GM10266 (cell line): ENCODE results near the gene SOX2.

Source experiments
- DNase-seq: peaks from one replicate; pipeline ENCODE4 v3.0.0; 2012; ENCODE audit errors: extremely low spot score
- TF ChIP-seq, protein P1 (sequence below): IDR thresholded peaks from 2 replicates; pipeline ENCODE4 v1.5.1; 2012; ENCODE audit warnings: mild to moderate bottlenecking, low read depth; ENCODE audit not compliant: control insufficient read depth, insufficient read depth; ENCODE audit errors: missing control alignments

The SOX2 gene

DNA sequence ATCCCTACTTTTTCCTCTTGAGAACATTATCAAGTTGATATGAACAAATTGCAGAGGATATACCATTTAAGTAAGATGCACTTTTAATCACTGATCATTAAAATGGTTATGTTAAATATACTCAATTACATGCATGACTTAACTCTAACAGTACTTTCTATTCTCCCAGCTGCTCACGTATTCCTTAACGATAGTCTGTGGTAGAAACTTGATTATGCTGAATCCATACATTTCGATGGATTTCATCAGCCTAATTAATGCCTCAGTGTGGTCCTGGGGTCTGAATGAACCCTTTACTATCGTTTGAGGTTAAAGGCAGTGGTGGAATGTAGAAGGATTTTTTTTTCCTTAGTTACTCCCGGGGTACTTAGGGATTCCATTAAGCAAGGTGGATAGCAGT lies 18.6 kb downstream of the SOX2 start:
- TF ChIP-seq, protein P1, sequence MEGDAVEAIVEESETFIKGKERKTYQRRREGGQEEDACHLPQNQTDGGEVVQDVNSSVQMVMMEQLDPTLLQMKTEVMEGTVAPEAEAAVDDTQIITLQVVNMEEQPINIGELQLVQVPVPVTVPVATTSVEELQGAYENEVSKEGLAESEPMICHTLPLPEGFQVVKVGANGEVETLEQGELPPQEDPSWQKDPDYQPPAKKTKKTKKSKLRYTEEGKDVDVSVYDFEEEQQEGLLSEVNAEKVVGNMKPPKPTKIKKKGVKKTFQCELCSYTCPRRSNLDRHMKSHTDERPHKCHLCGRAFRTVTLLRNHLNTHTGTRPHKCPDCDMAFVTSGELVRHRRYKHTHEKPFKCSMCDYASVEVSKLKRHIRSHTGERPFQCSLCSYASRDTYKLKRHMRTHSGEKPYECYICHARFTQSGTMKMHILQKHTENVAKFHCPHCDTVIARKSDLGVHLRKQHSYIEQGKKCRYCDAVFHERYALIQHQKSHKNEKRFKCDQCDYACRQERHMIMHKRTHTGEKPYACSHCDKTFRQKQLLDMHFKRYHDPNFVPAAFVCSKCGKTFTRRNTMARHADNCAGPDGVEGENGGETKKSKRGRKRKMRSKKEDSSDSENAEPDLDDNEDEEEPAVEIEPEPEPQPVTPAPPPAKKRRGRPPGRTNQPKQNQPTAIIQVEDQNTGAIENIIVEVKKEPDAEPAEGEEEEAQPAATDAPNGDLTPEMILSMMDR: no peak

GRCh38 chr3:181730934-181731333 lies 19.2 kb downstream of the SOX2 start:
- DNase-seq: peak; percentile 5
- TF ChIP-seq, protein P1: no peak

More for the DNA sequence above, 18.6 kb downstream of the SOX2 start:
- no peak for DNase-seq

GRCh38 chr3:181735911-181736310 lies 24.2 kb downstream of the SOX2 start:
- no peak for DNase-seq
- TF ChIP-seq, protein P1: no peak

DNA sequence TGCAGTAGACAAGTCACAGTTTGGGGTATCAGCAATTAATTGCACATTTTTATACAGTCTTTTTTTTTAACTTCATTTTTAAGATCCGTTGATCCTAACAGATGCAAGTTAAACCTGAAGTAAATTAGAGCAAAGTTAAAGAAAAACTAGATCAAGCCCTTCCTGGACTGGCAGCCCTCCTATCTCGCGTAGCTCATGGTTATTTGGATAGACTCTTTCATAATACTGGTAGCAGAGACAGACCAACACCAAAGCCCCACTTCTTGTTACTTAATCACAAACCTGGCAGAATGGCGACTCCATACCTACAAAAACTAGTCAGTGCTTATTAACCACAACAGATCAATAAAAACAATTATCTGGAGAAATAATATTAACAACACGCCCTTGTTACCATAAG lies 26.8 kb downstream of the SOX2 start:
- TF ChIP-seq, protein P1: no peak
- no peak for DNase-seq

GRCh38 chr3:181739628-181740027 lies 27.9 kb downstream of the SOX2 start:
- no peak for DNase-seq

DNA sequence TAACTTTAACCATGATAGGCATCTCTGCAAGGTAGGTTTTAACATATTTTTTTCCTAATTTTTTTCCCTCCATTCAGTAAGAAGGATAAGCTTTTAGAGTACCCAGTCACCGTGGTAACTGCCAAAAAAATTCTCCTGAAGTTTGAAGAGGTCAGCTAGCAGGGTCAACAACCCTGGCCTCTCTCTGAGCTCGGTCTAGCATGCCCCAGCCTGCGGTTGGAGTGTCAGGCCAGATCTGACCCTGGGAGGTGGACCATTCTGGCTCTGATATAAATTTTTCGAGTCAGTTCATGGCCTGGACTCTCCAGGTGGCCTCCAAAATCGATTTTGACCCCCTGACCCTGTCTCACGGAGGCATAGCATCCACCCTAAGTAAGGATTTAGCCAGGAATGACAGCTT lies 29.7 kb downstream of the SOX2 start:
- no peak for DNase-seq
- TF ChIP-seq, protein P1: no peak

More at GRCh38 chr3:181739628-181740027, 27.9 kb downstream of the SOX2 start:
- TF ChIP-seq, protein P1: no peak

GRCh38 chr3:181752202-181752671 lies 40.5 kb downstream of the SOX2 start:
- TF ChIP-seq, protein P1: no peak
- no peak for DNase-seq
